K562 treated with DMSO at 1 percent for 48 hours (cell line): ENCODE measurements around the gene SLC35A3. TPM values are rescaled to one million over a fixed set of nuclear protein-coding genes. Genes with fewer than 3 reads are reported as not detected.

Experiments
- total RNA-seq: library from RNA; unstranded; fragments of 300-600 nt; gene quantifications from 2 replicates; pipeline ENCODE4 v1.2.3, GENCODE V29; 2022; ENCODE audit warnings: low replicate concordance; ENCODE audit errors: extremely low read depth

The SLC35A3 gene
- not detected in 2 replicates for total RNA-seq

GRCh38 chr1:99969729-99970621, at the start of gene SLC35A3:
Gene SLC35A3 (plus strand): TSS chr1:99969996. CDS start chr1:99993555, 23,559 bp downstream.

Other genes starting within 250 kb of the SLC35A3 start
- gene FRRS1, start 203.4 kb upstream of the SLC35A3 start, total RNA-seq: not detected in 2 replicates
- not detected in 2 replicates for gene AGL, start 119.6 kb upstream of the SLC35A3 start, total RNA-seq
- gene SASS6, start 162.9 kb downstream of the SLC35A3 start, total RNA-seq: not detected in 2 replicates
- not detected in 2 replicates for gene TRMT13, start 163.2 kb downstream of the SLC35A3 start, total RNA-seq
- gene LRRC39, start 208.3 kb downstream of the SLC35A3 start, total RNA-seq: not detected in 2 replicates